GM23338 (cell line): ENCODE data around the gene ABCA6. TPM values are rescaled to one million over a fixed set of nuclear protein-coding genes. Genes with fewer than 3 reads are reported as not detected.
A peak's percentile ranks its signal among the peaks of the same experiment; 100 is the strongest.

ENCODE experiments used
- ATAC-seq: fragments of 200-7000 bp; cut with Tn5 transposase; 3 replicates; pipeline ENCODE4 v1.9.1; 2020
- DNase-seq: peaks from one replicate; pipeline ENCODE4 v3.0.0-alpha.2; 2015; ENCODE audit warnings: low spot score
- H2AFZ ChIP-seq: fragments of 200-600 bp; sonication (generic); 2 replicates; pipeline ENCODE4 v1.8.0; 2016; ENCODE audit warnings: antibody characterized with exemption, mild to moderate bottlenecking, moderate library complexity
- H3F3A ChIP-seq: fragments of 200-600 bp; sonication (generic); replicated peaks from 2 replicates; pipeline ENCODE4 v1.8.0; 2017; ENCODE audit warnings: antibody characterized with exemption, mixed run types, low read depth
- H3K27ac ChIP-seq: fragments of 200-600 bp; sonication (generic); 2 replicates; pipeline ENCODE4 v1.6.1; 2016; ENCODE audit warnings: low read depth
- H3K27me3 ChIP-seq: fragments of 200-600 bp; sonication (generic); 2 replicates; pipeline ENCODE4 v1.8.0; 2016; ENCODE audit warnings: mild to moderate bottlenecking, mixed run types, moderate library complexity; ENCODE audit not compliant: insufficient read depth
- H3K36me3 ChIP-seq: fragments of 200-600 bp; sonication (generic); 2 replicates; pipeline ENCODE4 v1.8.0; 2016; ENCODE audit warnings: mild to moderate bottlenecking; ENCODE audit not compliant: insufficient read depth
- H3K4me1 ChIP-seq: fragments of 200-600 bp; sonication (generic); 2 replicates; pipeline ENCODE4 v1.8.0; 2016; ENCODE audit warnings: mild to moderate bottlenecking, moderate library complexity; ENCODE audit not compliant: insufficient read depth
- H3K4me2 ChIP-seq: fragments of 200-600 bp; sonication (generic); 2 replicates; pipeline ENCODE4 v1.7.1; 2017; ENCODE audit warnings: mixed run types
- H3K4me3 ChIP-seq: fragments of 200-600 bp; sonication (generic); 2 replicates; pipeline ENCODE4 v1.6.1; 2016; ENCODE audit warnings: mixed run types
- H3K79me2 ChIP-seq: fragments of 200-600 bp; sonication (generic); replicated peaks from 2 replicates; pipeline ENCODE4 v1.8.0; 2017; ENCODE audit warnings: mild to moderate bottlenecking; ENCODE audit not compliant: insufficient read depth
- H3K9me2 ChIP-seq: fragments of 200-600 bp; sonication (generic); 2 replicates; pipeline ENCODE4 v1.8.0; 2017; ENCODE audit not compliant: insufficient read depth
- H4K20me1 ChIP-seq: fragments of 200-600 bp; sonication (generic); replicated peaks from 2 replicates; pipeline ENCODE4 v1.8.0; 2017; ENCODE audit warnings: mild to moderate bottlenecking; ENCODE audit not compliant: insufficient read depth
- H3K27ac Mint-ChIP-seq: 2 replicates; pipeline ENCODE4 v1.8.0; 2020; ENCODE audit warnings: inconsistent platforms, mild to moderate bottlenecking, moderate library complexity, mixed read lengths
- H3K27me3 Mint-ChIP-seq: 3 replicates; pipeline ENCODE4 v1.8.0; 2022; ENCODE audit warnings: low read depth, mild to moderate bottlenecking, moderate library complexity, mixed read lengths, inconsistent platforms; ENCODE audit not compliant: insufficient read depth, poor library complexity
- H3K36me3 Mint-ChIP-seq: 3 replicates; pipeline ENCODE4 v1.8.0; 2021; ENCODE audit warnings: low read depth, mild to moderate bottlenecking, inconsistent platforms, moderate library complexity, mixed read lengths
- H3K4me1 Mint-ChIP-seq: 3 replicates; pipeline ENCODE4 v1.8.0; 2020; ENCODE audit warnings: mild to moderate bottlenecking, inconsistent platforms, mixed read lengths
- H3K4me3 Mint-ChIP-seq: 3 replicates; pipeline ENCODE4 v1.8.0; 2021; ENCODE audit warnings: moderate library complexity, mild to moderate bottlenecking, inconsistent platforms, mixed read lengths
- H3K9me3 Mint-ChIP-seq: 3 replicates; pipeline ENCODE4 v1.8.0; 2020; ENCODE audit warnings: moderate library complexity, mild to moderate bottlenecking, inconsistent platforms, mixed read lengths
- CREB1 ChIP-seq: fragments of 250-450 bp; sonication (Bioruptor Pico); IDR thresholded peaks from 2 replicates; pipeline ENCODE4 v1.5.0; 2020; ENCODE audit warnings: low read depth, mild to moderate bottlenecking, moderate library complexity
- EZH2 ChIP-seq: fragments of 200-600 bp; sonication (generic); IDR thresholded peaks from one replicate; pipeline ENCODE4 v1.8.0; 2017; ENCODE audit warnings: antibody characterized with exemption, mild to moderate bottlenecking, low read depth; ENCODE audit not compliant: unreplicated experiment
- JUNB ChIP-seq: IDR thresholded peaks from one replicate; pipeline ENCODE4 v1.6.1; 2016; ENCODE audit warnings: antibody characterized with exemption; ENCODE audit not compliant: unreplicated experiment
- NANOG ChIP-seq: IDR thresholded peaks from 2 replicates; pipeline ENCODE4 v1.6.1; 2016; ENCODE audit warnings: antibody characterized with exemption, borderline replicate concordance
- POLR2AphosphoS5 ChIP-seq: IDR thresholded peaks from 2 replicates; pipeline ENCODE4 v1.6.1; 2016; ENCODE audit warnings: antibody characterized with exemption, low read depth
- STAT1 ChIP-seq: IDR thresholded peaks from one replicate; pipeline ENCODE4 v1.6.1; 2016; ENCODE audit warnings: antibody characterized with exemption; ENCODE audit not compliant: unreplicated experiment
- ZNF114 ChIP-seq: fragments of 250-450 bp; sonication (Bioruptor Pico); IDR thresholded peaks from 2 replicates; pipeline ENCODE4 v1.5.0; 2020; ENCODE audit warnings: mild to moderate bottlenecking, moderate library complexity
- ZNF331 ChIP-seq: fragments of 250-450 bp; sonication (Bioruptor Pico); IDR thresholded peaks from 2 replicates; pipeline ENCODE4 v1.5.0; 2020; ENCODE audit warnings: low read depth, mild to moderate bottlenecking, moderate library complexity
- polyA plus RNA-seq: library from polyadenylated mRNA; unstranded; fragments of >200 nt; fragmentation: Nextera tagmentation; extraction: Ambion mirVana; gene quantifications from 2 replicates; pipeline ENCODE4 v1.2.1, GENCODE V29; 2016
- total RNA-seq: library from RNA; depleted of rRNA; stranded (reverse); fragments of >200 nt; shearing (Covaris generic); gene quantifications from 2 replicates; pipeline ENCODE4 v1.2.3, GENCODE V29; 2014
- TF ChIP-seq, protein P1 (sequence below): IDR thresholded peaks from 2 replicates; pipeline ENCODE4 v1.6.1; 2016; ENCODE audit warnings: antibody characterized with exemption
- TF ChIP-seq, protein P2 (sequence below), 2 experiments: fragments of 200-600 bp in 1 of 2; sonication (generic) in 1 of 2; conservative IDR thresholded peaks; 2 replicates each; pipeline versions ENCODE4 v1.5.1 to v1.6.1; 2016 to 2017; ENCODE audit warnings: antibody characterized with exemption in 2 of 2, low read depth in 2 of 2, mild to moderate bottlenecking in 2 of 2, moderate library complexity in 1 of 2
- TF ChIP-seq, protein P3 (sequence below): IDR thresholded peaks from one replicate; pipeline ENCODE4 v1.6.1; 2018; ENCODE audit warnings: antibody characterized with exemption; ENCODE audit not compliant: unreplicated experiment

The ABCA6 gene
- total and polyA plus RNA-seq, 2 experiments from 2014 or later = not detected

DNA sequence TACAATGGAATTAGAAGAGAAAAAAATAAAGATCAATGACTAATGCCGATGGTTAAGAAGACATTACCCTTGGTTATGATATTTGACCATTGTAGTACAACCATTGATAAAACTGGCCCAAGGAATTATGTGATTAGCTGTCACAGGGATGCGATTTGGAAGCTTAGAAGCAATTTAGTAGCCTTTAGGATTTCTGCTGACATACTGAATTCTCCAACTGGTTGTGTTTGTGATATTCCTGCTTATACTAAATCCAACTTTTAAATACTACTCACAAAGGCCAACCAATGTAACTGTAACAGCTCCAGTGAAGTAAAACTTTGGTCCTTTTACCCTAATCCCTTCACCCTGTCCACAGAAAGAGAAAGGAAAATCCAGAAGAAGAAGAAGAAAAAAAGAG, 31.4 kb upstream of the ABCA6 start:
- H3K4me1 Mint-ChIP-seq = no peaks in the 10 kb centered on the region
- Histone ChIP-seq H3K4me2 (no peak overlapping the region), H2AFZ (0 out of 2 replicates have a peak overlapping the region, but pooled peaks have one; percentile 18)

DNA sequence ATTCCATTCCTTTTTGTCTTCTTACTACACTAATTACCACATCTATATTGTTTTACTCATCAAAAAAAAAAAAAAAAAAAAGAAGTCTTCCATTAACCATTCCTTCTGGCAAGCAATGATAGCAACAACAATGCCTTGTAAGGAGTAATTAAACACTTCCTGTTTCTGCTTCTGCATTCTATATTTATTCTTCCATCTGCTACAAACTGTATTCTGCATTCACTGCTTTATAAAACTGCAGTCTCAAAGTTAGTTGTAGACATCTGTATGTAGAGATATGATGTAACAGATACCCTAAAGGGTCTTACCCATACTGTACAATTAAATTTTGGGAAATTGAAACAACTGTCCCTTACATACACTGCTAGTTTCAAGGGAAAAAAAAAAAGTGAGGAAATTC, 28.7 kb upstream of the ABCA6 start:
- DNase-seq = no peak
- no peak overlapping the region for H3K4me3 Mint-ChIP-seq
- Histone ChIP-seq H4K20me1 (no peaks in the 10 kb centered on the region), H3K9me2 (no peaks in the 10 kb centered on the region), H3K4me1 (no peaks in the 10 kb centered on the region), H3K4me2 (no peak overlapping the region), H3F3A (no peaks in the 10 kb centered on the region), H3K27me3 (no peaks in the 10 kb centered on the region), H3K27ac (no peak overlapping the region), H3K4me3 (no peak overlapping the region), H3K36me3 (no peaks in the 10 kb centered on the region), H2AFZ (no peak overlapping the region), H3K79me2 (no peaks in the 10 kb centered on the region)
- H3K4me1 Mint-ChIP-seq = no peaks in the 10 kb centered on the region
- H3K36me3 Mint-ChIP-seq = no peaks in the 10 kb centered on the region
- H3K27me3 Mint-ChIP-seq = no peaks in the 10 kb centered on the region
- ATAC-seq = no peak
- H3K9me3 Mint-ChIP-seq = no peaks in the 10 kb centered on the region
- no peak overlapping the region for H3K27ac Mint-ChIP-seq
- TF ChIP-seq ZNF331 (no peak), CREB1 (no peak), EZH2 (no peak), STAT1 (no peak), JUNB (no peak), NANOG (no peak), POLR2AphosphoS5 (no peak)
- TF ChIP-seq, protein P1, sequence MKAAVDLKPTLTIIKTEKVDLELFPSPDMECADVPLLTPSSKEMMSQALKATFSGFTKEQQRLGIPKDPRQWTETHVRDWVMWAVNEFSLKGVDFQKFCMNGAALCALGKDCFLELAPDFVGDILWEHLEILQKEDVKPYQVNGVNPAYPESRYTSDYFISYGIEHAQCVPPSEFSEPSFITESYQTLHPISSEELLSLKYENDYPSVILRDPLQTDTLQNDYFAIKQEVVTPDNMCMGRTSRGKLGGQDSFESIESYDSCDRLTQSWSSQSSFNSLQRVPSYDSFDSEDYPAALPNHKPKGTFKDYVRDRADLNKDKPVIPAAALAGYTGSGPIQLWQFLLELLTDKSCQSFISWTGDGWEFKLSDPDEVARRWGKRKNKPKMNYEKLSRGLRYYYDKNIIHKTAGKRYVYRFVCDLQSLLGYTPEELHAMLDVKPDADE = no peak
- TF ChIP-seq, protein P2, sequence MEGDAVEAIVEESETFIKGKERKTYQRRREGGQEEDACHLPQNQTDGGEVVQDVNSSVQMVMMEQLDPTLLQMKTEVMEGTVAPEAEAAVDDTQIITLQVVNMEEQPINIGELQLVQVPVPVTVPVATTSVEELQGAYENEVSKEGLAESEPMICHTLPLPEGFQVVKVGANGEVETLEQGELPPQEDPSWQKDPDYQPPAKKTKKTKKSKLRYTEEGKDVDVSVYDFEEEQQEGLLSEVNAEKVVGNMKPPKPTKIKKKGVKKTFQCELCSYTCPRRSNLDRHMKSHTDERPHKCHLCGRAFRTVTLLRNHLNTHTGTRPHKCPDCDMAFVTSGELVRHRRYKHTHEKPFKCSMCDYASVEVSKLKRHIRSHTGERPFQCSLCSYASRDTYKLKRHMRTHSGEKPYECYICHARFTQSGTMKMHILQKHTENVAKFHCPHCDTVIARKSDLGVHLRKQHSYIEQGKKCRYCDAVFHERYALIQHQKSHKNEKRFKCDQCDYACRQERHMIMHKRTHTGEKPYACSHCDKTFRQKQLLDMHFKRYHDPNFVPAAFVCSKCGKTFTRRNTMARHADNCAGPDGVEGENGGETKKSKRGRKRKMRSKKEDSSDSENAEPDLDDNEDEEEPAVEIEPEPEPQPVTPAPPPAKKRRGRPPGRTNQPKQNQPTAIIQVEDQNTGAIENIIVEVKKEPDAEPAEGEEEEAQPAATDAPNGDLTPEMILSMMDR (conservative IDR thresholded peaks at IDR 0.05; ENCODE audit: low read depth in 2 of 2) = no peak
- TF ChIP-seq, protein P3, sequence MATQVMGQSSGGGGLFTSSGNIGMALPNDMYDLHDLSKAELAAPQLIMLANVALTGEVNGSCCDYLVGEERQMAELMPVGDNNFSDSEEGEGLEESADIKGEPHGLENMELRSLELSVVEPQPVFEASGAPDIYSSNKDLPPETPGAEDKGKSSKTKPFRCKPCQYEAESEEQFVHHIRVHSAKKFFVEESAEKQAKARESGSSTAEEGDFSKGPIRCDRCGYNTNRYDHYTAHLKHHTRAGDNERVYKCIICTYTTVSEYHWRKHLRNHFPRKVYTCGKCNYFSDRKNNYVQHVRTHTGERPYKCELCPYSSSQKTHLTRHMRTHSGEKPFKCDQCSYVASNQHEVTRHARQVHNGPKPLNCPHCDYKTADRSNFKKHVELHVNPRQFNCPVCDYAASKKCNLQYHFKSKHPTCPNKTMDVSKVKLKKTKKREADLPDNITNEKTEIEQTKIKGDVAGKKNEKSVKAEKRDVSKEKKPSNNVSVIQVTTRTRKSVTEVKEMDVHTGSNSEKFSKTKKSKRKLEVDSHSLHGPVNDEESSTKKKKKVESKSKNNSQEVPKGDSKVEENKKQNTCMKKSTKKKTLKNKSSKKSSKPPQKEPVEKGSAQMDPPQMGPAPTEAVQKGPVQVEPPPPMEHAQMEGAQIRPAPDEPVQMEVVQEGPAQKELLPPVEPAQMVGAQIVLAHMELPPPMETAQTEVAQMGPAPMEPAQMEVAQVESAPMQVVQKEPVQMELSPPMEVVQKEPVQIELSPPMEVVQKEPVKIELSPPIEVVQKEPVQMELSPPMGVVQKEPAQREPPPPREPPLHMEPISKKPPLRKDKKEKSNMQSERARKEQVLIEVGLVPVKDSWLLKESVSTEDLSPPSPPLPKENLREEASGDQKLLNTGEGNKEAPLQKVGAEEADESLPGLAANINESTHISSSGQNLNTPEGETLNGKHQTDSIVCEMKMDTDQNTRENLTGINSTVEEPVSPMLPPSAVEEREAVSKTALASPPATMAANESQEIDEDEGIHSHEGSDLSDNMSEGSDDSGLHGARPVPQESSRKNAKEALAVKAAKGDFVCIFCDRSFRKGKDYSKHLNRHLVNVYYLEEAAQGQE = no peak

More for the DNA sequence above, 31.4 kb upstream of the ABCA6 start:
- no peaks in the 10 kb centered on the region for H3K4me1 ChIP-seq
- DNase-seq (no peak), ATAC-seq (no peak)
- no peaks in the 10 kb centered on the region for H3K9me2 ChIP-seq
- no peaks in the 10 kb centered on the region for H4K20me1 ChIP-seq
- H3K36me3 Mint-ChIP-seq = no peaks in the 10 kb centered on the region
- no peaks in the 10 kb centered on the region for H3F3A ChIP-seq
- no peak overlapping the region for H3K27ac Mint-ChIP-seq
- no peaks in the 10 kb centered on the region for H3K36me3 ChIP-seq
- H3K27me3 Mint-ChIP-seq = no peaks in the 10 kb centered on the region
- H3K79me2 ChIP-seq = no peaks in the 10 kb centered on the region
- H3K9me3 Mint-ChIP-seq = no peaks in the 10 kb centered on the region
- TF ChIP-seq ZNF114 (CRISPR knock-in tag) = no peak
- no peak for TF ChIP-seq POLR2AphosphoS5
- no peak overlapping the region for H3K27ac ChIP-seq
- H3K4me3 ChIP-seq = no peak overlapping the region
- no peak overlapping the region for H3K4me3 Mint-ChIP-seq
- H3K27me3 ChIP-seq = no peaks in the 10 kb centered on the region
